ENCODE measurements around the gene FAN1.
A peak's percentile ranks its signal among the peaks of the same experiment; 100 is the strongest.

FAN1 gene

GRCh38 chr15:30958219-30958618 is 54.5 kb downstream of the FAN1 start:
- peak; percentile 4 for DNase-seq (ENCODE audit: low spot score)

- DNase-seq (ENCODE audit: low spot score): no peak
Measured at GRCh38 chr15:30962079-30962478, 58.4 kb downstream of the FAN1 start.

GRCh38 chr15:30962659-30963058 is 58.9 kb downstream of the FAN1 start:
- DNase-seq (ENCODE audit: low spot score): no peak

GRCh38 chr15:30963681-30964080 is 60.0 kb downstream of the FAN1 start:
- DNase-seq (ENCODE audit: low spot score): no peak

- DNase-seq (ENCODE audit: low spot score): no peak
Measured at GRCh38 chr15:30969724-30970123, 66.0 kb downstream of the FAN1 start.

GRCh38 chr15:30973379-30973778 is 69.7 kb downstream of the FAN1 start:
- no peak for DNase-seq (ENCODE audit: low spot score)

GRCh38 chr15:30974112-30974511 is 70.4 kb downstream of the FAN1 start:
- DNase-seq (ENCODE audit: low spot score): no peak

GRCh38 chr15:30978328-30978727 is 74.6 kb downstream of the FAN1 start:
- no peak for DNase-seq (ENCODE audit: low spot score)

- no peak for DNase-seq (ENCODE audit: low spot score)
Measured at GRCh38 chr15:30979457-30979856, 75.7 kb downstream of the FAN1 start.

GRCh38 chr15:30984118-30984517 is 80.4 kb downstream of the FAN1 start:
- DNase-seq (ENCODE audit: low spot score): no peak

GRCh38 chr15:30984542-30984941 is 80.8 kb downstream of the FAN1 start:
- DNase-seq (ENCODE audit: low spot score): no peak

GRCh38 chr15:30985081-30985531 is 81.4 kb downstream of the FAN1 start:
- peak; percentile 59 for DNase-seq (ENCODE audit: low spot score)

- no peak for DNase-seq (ENCODE audit: low spot score)
Measured at GRCh38 chr15:30990036-30990435, 86.3 kb downstream of the FAN1 start.

- no peak for DNase-seq (ENCODE audit: low spot score)
Measured at GRCh38 chr15:30990446-30991254, 86.9 kb downstream of the FAN1 start.

- peak; percentile 93 for DNase-seq (ENCODE audit: low spot score)
Measured at GRCh38 chr15:30991255-30992235, 87.8 kb downstream of the FAN1 start, which contains the start of gene MTMR10. TSS of gene MTMR10 (minus strand) at chr15:30991628. CDS start at chr15:30991506, 122 bp downstream.

GRCh38 chr15:30992249-30992864 is 88.6 kb downstream of the FAN1 start:
- no peak for DNase-seq (ENCODE audit: low spot score)
